Measurements from ENCODE around the gene RASGRF1.

Gene RASGRF1

GRCh38 chr15:78925956-78926743, 164.4 kb downstream of the RASGRF1 start:
- TF ChIP-seq CTCF (IDR thresholded peaks at IDR 0.05; ENCODE audit: insufficient read depth, low read depth, low read length, missing control alignments) = no peak
- H3K4me3 ChIP-seq (ENCODE audit: low read depth, low read length) = no peak overlapping the region
- DNase-seq (ENCODE audit: low read depth) = no peak

GRCh38 chr15:78925076-78925624, 165.4 kb downstream of the RASGRF1 start:
- TF ChIP-seq CTCF (IDR thresholded peaks at IDR 0.05; ENCODE audit: insufficient read depth, low read depth, low read length, missing control alignments) = no peak

GRCh38 chr15:78923480-78924360, 166.9 kb downstream of the RASGRF1 start:
- DNase-seq (ENCODE audit: low read depth) = no peak
- no peak for TF ChIP-seq CTCF (IDR thresholded peaks at IDR 0.05; ENCODE audit: insufficient read depth, low read depth, low read length, missing control alignments)
- no peak overlapping the region for H3K4me3 ChIP-seq (ENCODE audit: low read depth, low read length)

More at GRCh38 chr15:78925076-78925624, 165.4 kb downstream of the RASGRF1 start:
- no peak for DNase-seq (ENCODE audit: low read depth)
- H3K4me3 ChIP-seq (ENCODE audit: low read depth, low read length) = no peak overlapping the region

GRCh38 chr15:78923015-78923414, 167.6 kb downstream of the RASGRF1 start:
- TF ChIP-seq CTCF (IDR thresholded peaks at IDR 0.05; ENCODE audit: insufficient read depth, low read depth, low read length, missing control alignments) = no peak
- H3K4me3 ChIP-seq (ENCODE audit: low read depth, low read length) = no peak overlapping the region
- DNase-seq (ENCODE audit: low read depth) = no peak

- TF ChIP-seq CTCF (IDR thresholded peaks at IDR 0.05; ENCODE audit: insufficient read depth, low read depth, low read length, missing control alignments) = no peak
- H3K4me3 ChIP-seq (ENCODE audit: low read depth, low read length) = no peak overlapping the region
- DNase-seq (ENCODE audit: low read depth) = no peak
Measured at GRCh38 chr15:78922527-78922926, 168.1 kb downstream of the RASGRF1 start.

GRCh38 chr15:78921940-78922339, 168.6 kb downstream of the RASGRF1 start:
- H3K4me3 ChIP-seq (ENCODE audit: low read depth, low read length) = no peak overlapping the region
- no peak for DNase-seq (ENCODE audit: low read depth)
- no peak for TF ChIP-seq CTCF (IDR thresholded peaks at IDR 0.05; ENCODE audit: insufficient read depth, low read depth, low read length, missing control alignments)
